ENCODE results near the gene PTGR1. TPM values are rescaled to one million over a fixed set of nuclear protein-coding genes. Genes with fewer than 3 reads are reported as not detected.

The PTGR1 gene
- total and polyA plus RNA-seq, 4 donors = 14.0 to 61.0 (median 30.0) TPM

GRCh38 chr9:111630964-111631213 lies 31.4 kb upstream of the PTGR1 start:
- Histone ChIP-seq H3K9me3 (ENCODE audit: control insufficient read depth in 4 of 4, insufficient read depth in 3 of 4, low read length in 3 of 4) (no peaks in the 10 kb centered on the region), H3K4me1 (ENCODE audit: control insufficient read depth in 5 of 5, insufficient read depth in 5 of 5, low read length in 5 of 5) (peaks cover 2 to 25% (median 8%) of the 10 kb centered on the region in 5 donors), H3K27me3 (ENCODE audit: control insufficient read depth in 3 of 3, insufficient read depth in 3 of 3, low read length in 2 of 3) (no peaks in the 10 kb centered on the region), H3K4me3 (peak overlapping the region; percentile 98), H3K36me3 (ENCODE audit: control insufficient read depth in 4 of 4, insufficient read depth in 4 of 4, low read length in 4 of 4) (peaks cover 0 to 5% (median 0%) of the 10 kb centered on the region in 4 donors), H3K9ac (ENCODE audit: insufficient read depth in 1 of 2, low read length in 2 of 2) (peak overlapping the region; percentile 72 to 80), H3K27ac (ENCODE audit: low read depth in 1 of 2, low read length in 1 of 2) (peak overlapping the region in 1 of 2 donors; percentile 11)
- no peak for ATAC-seq (ENCODE audit: insufficient read depth, low FRiP score)
- WGBS, 2 donors = 0 to 1% methylated on average over 14 of the region's 14 CpGs
- DNase-seq = no peak
- no peak for TF ChIP-seq CTCF (IDR thresholded peaks at IDR 0.05; ENCODE audit: control extremely low read depth, extremely low read depth)

DNA sequence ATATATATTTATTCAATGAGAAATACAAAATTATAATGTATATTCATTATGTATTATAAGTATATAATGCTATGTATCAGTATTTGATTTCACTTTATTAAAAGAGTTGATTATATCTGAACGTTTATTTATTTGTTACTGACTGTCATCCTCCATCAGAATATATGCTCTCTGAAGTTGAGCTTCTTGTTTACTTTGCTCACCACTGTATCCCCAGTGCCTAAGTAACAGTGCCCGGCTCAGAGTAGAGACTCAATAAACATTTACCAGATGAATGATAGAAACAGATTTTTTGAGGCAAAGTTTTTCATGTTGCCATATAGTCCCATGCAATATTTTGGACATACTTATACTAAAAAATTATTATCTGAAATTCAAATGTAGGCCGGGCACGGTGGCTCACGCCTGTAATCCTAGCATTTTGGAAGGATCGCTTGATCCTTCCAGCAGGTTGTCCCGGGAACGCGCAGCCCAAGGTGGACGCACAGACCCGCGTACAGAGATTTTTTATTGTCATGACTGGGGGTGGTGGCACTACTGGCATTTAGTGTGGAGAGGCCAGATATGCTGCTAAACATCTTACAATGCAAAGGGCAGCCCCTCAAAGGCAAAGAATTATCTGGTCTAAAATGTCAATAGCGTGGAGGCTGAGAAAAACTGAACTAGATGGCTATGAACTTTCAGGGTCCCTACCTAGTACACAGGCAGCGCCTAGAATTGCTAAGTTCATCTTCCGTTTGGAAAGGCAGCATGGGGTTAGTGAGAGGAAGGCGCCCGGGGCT lies 30.9 kb upstream of the PTGR1 start:
- peak overlapping the region; percentile 98 for H3K4me3 ChIP-seq
- H3K27me3 ChIP-seq (ENCODE audit: control insufficient read depth in 3 of 3, insufficient read depth in 3 of 3, low read length in 2 of 3) = no peaks in the 10 kb centered on the region
- H3K27ac ChIP-seq (ENCODE audit: low read depth in 1 of 2, low read length in 1 of 2) = peak overlapping the region in 1 of 2 donors; percentile 11
- 10 to 12% methylated on average over 17 of the region's 17 CpGs for WGBS, 2 donors
- ATAC-seq (ENCODE audit: insufficient read depth, low FRiP score) = peak; percentile 9
- no peak for TF ChIP-seq CTCF (IDR thresholded peaks at IDR 0.05; ENCODE audit: control extremely low read depth, extremely low read depth)
- peaks cover 0 to 5% (median 0%) of the 10 kb centered on the region in 4 donors for H3K36me3 ChIP-seq (ENCODE audit: control insufficient read depth in 4 of 4, insufficient read depth in 4 of 4, low read length in 4 of 4)
- H3K9me3 ChIP-seq (ENCODE audit: control insufficient read depth in 4 of 4, insufficient read depth in 3 of 4, low read length in 3 of 4) = no peaks in the 10 kb centered on the region
- peak overlapping the region; percentile 72 to 80 for H3K9ac ChIP-seq (ENCODE audit: insufficient read depth in 1 of 2, low read length in 2 of 2)
- H3K4me1 ChIP-seq (ENCODE audit: control insufficient read depth in 5 of 5, insufficient read depth in 5 of 5, low read length in 5 of 5) = peaks cover 2 to 21% (median 8%) of the 10 kb centered on the region in 5 donors
- no peak for DNase-seq

GRCh38 chr9:111628411-111628810 lies 29.0 kb upstream of the PTGR1 start:
- ATAC-seq (ENCODE audit: insufficient read depth, low FRiP score) (no peak), DNase-seq (no peak)
- peaks cover 2 to 20% (median 8%) of the 10 kb centered on the region in 5 donors for H3K4me1 ChIP-seq (ENCODE audit: control insufficient read depth in 5 of 5, insufficient read depth in 5 of 5, low read length in 5 of 5)
- no peak overlapping the region for H3K27ac ChIP-seq (ENCODE audit: low read depth in 1 of 2, low read length in 1 of 2)
- no peak overlapping the region for H3K9ac ChIP-seq (ENCODE audit: insufficient read depth in 1 of 2, low read length in 2 of 2)
- peaks cover 0 to 5% (median 0%) of the 10 kb centered on the region in 4 donors for H3K36me3 ChIP-seq (ENCODE audit: control insufficient read depth in 4 of 4, insufficient read depth in 4 of 4, low read length in 4 of 4)
- no peak for TF ChIP-seq CTCF (IDR thresholded peaks at IDR 0.05; ENCODE audit: control extremely low read depth, extremely low read depth)
- peaks cover 0 to 4% (median 0%) of the 10 kb centered on the region in 3 donors for H3K27me3 ChIP-seq (ENCODE audit: control insufficient read depth in 3 of 3, insufficient read depth in 3 of 3, low read length in 2 of 3)
- WGBS, 2 donors = 80 to 82% methylated on average over 7 of the region's 7 CpGs
- no peaks in the 10 kb centered on the region for H3K9me3 ChIP-seq (ENCODE audit: control insufficient read depth in 4 of 4, insufficient read depth in 3 of 4, low read length in 3 of 4)
- H3K4me3 ChIP-seq = no peak overlapping the region

Data from lung (tissue), 12 donors.